ENCODE measurements around the gene MOK.

Gene MOK

GRCh38 chr14:102202944-102203343, 102.0 kb downstream of the MOK start:
- H3K27ac ChIP-seq: no peak overlapping the region
- TF ChIP-seq ZFX (IDR thresholded peaks at IDR 0.05): no peak
- no peak for TF ChIP-seq CTCF (conservative IDR thresholded peaks at IDR 0.05)

GRCh38 chr14:102201776-102202175, 103.2 kb downstream of the MOK start:
- H3K27ac ChIP-seq: no peak overlapping the region
- TF ChIP-seq ZFX (IDR thresholded peaks at IDR 0.05) (no peak), CTCF (conservative IDR thresholded peaks at IDR 0.05) (no peak)

- TF ChIP-seq CTCF (conservative IDR thresholded peaks at IDR 0.05): no peak
- no peak overlapping the region for H3K27ac ChIP-seq
These were observed 103.6 kb downstream of the MOK start for GRCh38 chr14:102201353-102201738.

GRCh38 chr14:102200690-102201352, 104.1 kb downstream of the MOK start:
- TF ChIP-seq CTCF (conservative IDR thresholded peaks at IDR 0.05) (no peak), ZFX (IDR thresholded peaks at IDR 0.05) (no peak)
- H3K27ac ChIP-seq: no peak overlapping the region

GRCh38 chr14:102197317-102197853, 107.6 kb downstream of the MOK start:
- H3K27ac ChIP-seq: no peak overlapping the region
- TF ChIP-seq CTCF (conservative IDR thresholded peaks at IDR 0.05) (no peak), ZFX (IDR thresholded peaks at IDR 0.05) (no peak)

- no peak overlapping the region for H3K27ac ChIP-seq
- TF ChIP-seq ZFX (IDR thresholded peaks at IDR 0.05): no peak
- TF ChIP-seq CTCF (conservative IDR thresholded peaks at IDR 0.05): no peak
These were observed 108.1 kb downstream of the MOK start for GRCh38 chr14:102196902-102197230.

GRCh38 chr14:102196039-102196901, 108.7 kb downstream of the MOK start:
- H3K27ac ChIP-seq: no peak overlapping the region
- no peak for TF ChIP-seq CTCF (conservative IDR thresholded peaks at IDR 0.05)
- no peak for TF ChIP-seq ZFX (IDR thresholded peaks at IDR 0.05)

Data from C4-2B (cell line).